ENCODE measurements around the gene KLF13. TPM values are rescaled to one million over a fixed set of nuclear protein-coding genes. Genes with fewer than 3 reads are reported as not detected.

The KLF13 gene
- total RNA-seq, 1 experiment from 2014 or later, result 78.6 TPM

DNA sequence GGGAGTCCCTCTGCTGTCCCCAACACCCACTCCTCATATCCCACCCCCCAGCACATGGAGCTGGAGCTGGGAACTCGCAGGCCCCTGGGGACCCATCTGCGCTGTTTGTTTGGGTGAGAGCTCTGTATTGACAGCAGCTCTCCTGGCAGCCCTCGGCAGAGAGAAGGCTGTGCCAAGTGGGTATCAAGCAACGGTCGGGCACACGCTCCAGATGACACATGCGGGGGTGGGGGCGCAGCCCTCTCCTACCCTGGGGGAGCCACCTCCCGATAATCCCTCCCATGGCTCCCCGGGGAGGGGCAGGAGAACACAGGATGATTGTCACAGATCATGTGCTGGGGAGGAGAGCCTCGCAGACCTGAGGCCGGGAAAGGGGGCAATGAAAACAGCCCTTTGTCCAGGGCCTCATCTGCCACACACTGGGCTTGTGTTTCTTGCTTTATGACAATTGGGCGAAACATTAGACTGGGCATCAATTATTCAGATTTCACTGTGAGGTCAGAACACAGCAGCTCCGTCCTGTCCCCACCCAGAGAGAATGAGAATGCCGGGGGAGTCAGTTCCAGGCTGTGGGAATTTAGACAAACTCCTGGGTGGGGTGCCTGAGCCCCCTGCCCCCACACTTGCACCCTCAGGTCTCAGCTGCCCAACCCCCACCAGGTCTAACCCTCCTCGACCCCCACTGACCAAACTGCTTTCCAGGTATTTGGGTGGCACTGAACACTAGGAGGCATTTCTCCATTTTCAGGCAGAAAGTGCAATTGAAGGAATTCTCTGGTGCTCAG, 46.4 kb upstream of the KLF13 start:
- peak; percentile 61 for ATAC-seq
- BruUV-seq (replicated peaks), result no TSS peak
- CTCF ChIA-PET, result no interaction called here
- TF ChIP-seq CTCF (IDR thresholded peaks at IDR 0.05) (no peak), TCF7L2 (IDR thresholded peaks at IDR 0.05; ENCODE audit: low read depth, low read length) (no peak), POLR2AphosphoS5 (IDR thresholded peaks at IDR 0.05; ENCODE audit: low read depth, low read length) (no peak), SIN3A (IDR thresholded peaks at IDR 0.05; ENCODE audit: borderline replicate concordance, insufficient read depth, low read depth, low read length) (no peak)
- TF ChIP-seq, protein P1, sequence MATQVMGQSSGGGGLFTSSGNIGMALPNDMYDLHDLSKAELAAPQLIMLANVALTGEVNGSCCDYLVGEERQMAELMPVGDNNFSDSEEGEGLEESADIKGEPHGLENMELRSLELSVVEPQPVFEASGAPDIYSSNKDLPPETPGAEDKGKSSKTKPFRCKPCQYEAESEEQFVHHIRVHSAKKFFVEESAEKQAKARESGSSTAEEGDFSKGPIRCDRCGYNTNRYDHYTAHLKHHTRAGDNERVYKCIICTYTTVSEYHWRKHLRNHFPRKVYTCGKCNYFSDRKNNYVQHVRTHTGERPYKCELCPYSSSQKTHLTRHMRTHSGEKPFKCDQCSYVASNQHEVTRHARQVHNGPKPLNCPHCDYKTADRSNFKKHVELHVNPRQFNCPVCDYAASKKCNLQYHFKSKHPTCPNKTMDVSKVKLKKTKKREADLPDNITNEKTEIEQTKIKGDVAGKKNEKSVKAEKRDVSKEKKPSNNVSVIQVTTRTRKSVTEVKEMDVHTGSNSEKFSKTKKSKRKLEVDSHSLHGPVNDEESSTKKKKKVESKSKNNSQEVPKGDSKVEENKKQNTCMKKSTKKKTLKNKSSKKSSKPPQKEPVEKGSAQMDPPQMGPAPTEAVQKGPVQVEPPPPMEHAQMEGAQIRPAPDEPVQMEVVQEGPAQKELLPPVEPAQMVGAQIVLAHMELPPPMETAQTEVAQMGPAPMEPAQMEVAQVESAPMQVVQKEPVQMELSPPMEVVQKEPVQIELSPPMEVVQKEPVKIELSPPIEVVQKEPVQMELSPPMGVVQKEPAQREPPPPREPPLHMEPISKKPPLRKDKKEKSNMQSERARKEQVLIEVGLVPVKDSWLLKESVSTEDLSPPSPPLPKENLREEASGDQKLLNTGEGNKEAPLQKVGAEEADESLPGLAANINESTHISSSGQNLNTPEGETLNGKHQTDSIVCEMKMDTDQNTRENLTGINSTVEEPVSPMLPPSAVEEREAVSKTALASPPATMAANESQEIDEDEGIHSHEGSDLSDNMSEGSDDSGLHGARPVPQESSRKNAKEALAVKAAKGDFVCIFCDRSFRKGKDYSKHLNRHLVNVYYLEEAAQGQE (IDR thresholded peaks at IDR 0.05; ENCODE audit: insufficient read depth in 1 of 2, low read depth in 2 of 2, low read length in 1 of 2), result no peak
- DNase-seq (ENCODE audit: low read depth, low spot score), result no peak
- in situ Hi-C loops (cut with HindIII; ENCODE audit: low pct_unique_long_range_greater_than_20kb, low sequenced_read_pairs), result no loop called here
- Histone ChIP-seq H3K27me3 (ENCODE audit: control insufficient read depth, insufficient read depth, low read length) (no peaks in the 10 kb centered on the region), H3K9me3 (ENCODE audit: control insufficient read depth, insufficient read depth, low read depth, low read length) (no peaks in the 10 kb centered on the region), H3K4me3 (ENCODE audit: low read depth in 2 of 2, low read length in 2 of 2) (no peak overlapping the region), H3K27ac (ENCODE audit: low read length) (peak overlapping the region; percentile 66), H3K36me3 (ENCODE audit: control insufficient read depth, insufficient read depth, low read length) (no peaks in the 10 kb centered on the region), H3K4me1 (ENCODE audit: control insufficient read depth, insufficient read depth, low read length) (peaks cover 13% of the 10 kb centered on the region)
- intact Hi-C loops (cut with micrococcal nuclease; ENCODE audit: unreplicated experiment), result loop anchor here (10.0 kb wide), 1 partner anchor 55 kb away; no protein-coding TSS in a partner anchor
- POLR2A ChIA-PET, result no interaction called here

GRCh38 chr15:31280831-31281216, 45.8 kb upstream of the KLF13 start:
- no peak for TF ChIP-seq CTCF (IDR thresholded peaks at IDR 0.05)
- TF ChIP-seq, protein P1 (IDR thresholded peaks at IDR 0.05; ENCODE audit: insufficient read depth in 1 of 2, low read depth in 2 of 2, low read length in 1 of 2), result no peak
- TF ChIP-seq SIN3A (IDR thresholded peaks at IDR 0.05; ENCODE audit: borderline replicate concordance, insufficient read depth, low read depth, low read length), result no peak
- TF ChIP-seq POLR2AphosphoS5 (IDR thresholded peaks at IDR 0.05; ENCODE audit: low read depth, low read length), result no peak
- no peak for TF ChIP-seq TCF7L2 (IDR thresholded peaks at IDR 0.05; ENCODE audit: low read depth, low read length)
- intact Hi-C loops (cut with micrococcal nuclease; ENCODE audit: unreplicated experiment) (loop anchor here (10.0 kb wide), 1 partner anchor 56 kb away; no protein-coding TSS in a partner anchor), in situ Hi-C loops (cut with HindIII; ENCODE audit: low pct_unique_long_range_greater_than_20kb, low sequenced_read_pairs) (no loop called here)
- ChIA-PET CTCF (no interaction called here), POLR2A (no interaction called here)
- DNase-seq (ENCODE audit: low read depth, low spot score), result no peak
- H3K36me3 ChIP-seq (ENCODE audit: control insufficient read depth, insufficient read depth, low read length), result no peaks in the 10 kb centered on the region
- no peaks in the 10 kb centered on the region for H3K27me3 ChIP-seq (ENCODE audit: control insufficient read depth, insufficient read depth, low read length)
- H3K4me3 ChIP-seq (ENCODE audit: low read depth in 2 of 2, low read length in 2 of 2), result no peak overlapping the region
- no peaks in the 10 kb centered on the region for H3K9me3 ChIP-seq (ENCODE audit: control insufficient read depth, insufficient read depth, low read depth, low read length)
- no peak for ATAC-seq
- H3K27ac ChIP-seq (ENCODE audit: low read length), result no peak overlapping the region
- BruUV-seq (replicated peaks), result no TSS peak
- H3K4me1 ChIP-seq (ENCODE audit: control insufficient read depth, insufficient read depth, low read length), result peaks cover 13% of the 10 kb centered on the region
